MCF 10A (cell line): ENCODE data around the gene PXDC1. TPM values are rescaled to one million over a fixed set of nuclear protein-coding genes. Genes with fewer than 3 reads are reported as not detected.

ENCODE experiments used
- BruUV-seq: library from RNA; stranded (reverse); fragments of 400-500 nt; replicated peaks from 2 replicates; lab custom pipeline; 2021; lab: Mats Ljungman, UMichigan
- CTCF ChIA-PET: fragments of 300-600 bp; sonication (Branson Sonifier 250); formaldehyde crosslinking; extraction: SDS; loops from one replicate; lab custom pipeline; 2021; ENCODE audit warnings: antibody characterized with exemption, inconsistent platforms; lab: Yijun Ruan, JAX
- POLR2A ChIA-PET: fragments of 300-600, 350-650 bp; sonication (Branson Sonifier 250); formaldehyde crosslinking; extraction: SDS; loops from one replicate; lab custom pipeline; 2020; ENCODE audit warnings: antibody characterized with exemption, inconsistent platforms; lab: Yijun Ruan, JAX
- DNase-seq: peaks from one replicate; pipeline ENCODE4 v3.0.0-alpha.2; 2018; ENCODE audit not compliant: unreplicated experiment
- H3K27ac Mint-ChIP-seq: one replicate; pipeline ENCODE4 v1.8.0; 2022; ENCODE audit warnings: mild to moderate bottlenecking, low read depth, mixed read lengths; ENCODE audit not compliant: unreplicated experiment
- H3K27me3 Mint-ChIP-seq: one replicate; pipeline ENCODE4 v1.8.0; 2022; ENCODE audit warnings: mixed read lengths; ENCODE audit not compliant: insufficient read depth, unreplicated experiment
- H3K36me3 Mint-ChIP-seq: one replicate; pipeline ENCODE4 v1.8.0; 2022; ENCODE audit warnings: mild to moderate bottlenecking, moderate library complexity, mixed read lengths; ENCODE audit not compliant: insufficient read depth, unreplicated experiment
- H3K4me1 Mint-ChIP-seq: one replicate; pipeline ENCODE4 v1.8.0; 2022; ENCODE audit warnings: mixed read lengths; ENCODE audit not compliant: insufficient read depth, unreplicated experiment
- H3K4me3 Mint-ChIP-seq: one replicate; pipeline ENCODE4 v1.8.0; 2022; ENCODE audit warnings: mild to moderate bottlenecking, moderate library complexity, mixed read lengths; ENCODE audit not compliant: unreplicated experiment
- H3K9me3 Mint-ChIP-seq: one replicate; pipeline ENCODE4 v1.8.0; 2022; ENCODE audit warnings: mixed read lengths; ENCODE audit not compliant: unreplicated experiment
- intact Hi-C: fragments of 100-400 bp; cut with micrococcal nuclease; formaldehyde crosslinking; loops from 2 replicates; pipeline ENCODE4 v1.14.1; 2022
- total RNA-seq: library from RNA; stranded (reverse); gene quantifications from 2 replicates; pipeline ENCODE4 v1.2.3, GENCODE V29; 2022
- TF ChIP-seq, protein P1 (sequence below): fragments of 200-600 bp; IDR thresholded peaks from one replicate; pipeline ENCODE4 v1.8.0; 2022; ENCODE audit warnings: antibody characterized with exemption, mild to moderate bottlenecking; ENCODE audit not compliant: unreplicated experiment

Gene PXDC1
- total RNA-seq, 1 experiment from 2014 or later, result 48.1 TPM

DNA sequence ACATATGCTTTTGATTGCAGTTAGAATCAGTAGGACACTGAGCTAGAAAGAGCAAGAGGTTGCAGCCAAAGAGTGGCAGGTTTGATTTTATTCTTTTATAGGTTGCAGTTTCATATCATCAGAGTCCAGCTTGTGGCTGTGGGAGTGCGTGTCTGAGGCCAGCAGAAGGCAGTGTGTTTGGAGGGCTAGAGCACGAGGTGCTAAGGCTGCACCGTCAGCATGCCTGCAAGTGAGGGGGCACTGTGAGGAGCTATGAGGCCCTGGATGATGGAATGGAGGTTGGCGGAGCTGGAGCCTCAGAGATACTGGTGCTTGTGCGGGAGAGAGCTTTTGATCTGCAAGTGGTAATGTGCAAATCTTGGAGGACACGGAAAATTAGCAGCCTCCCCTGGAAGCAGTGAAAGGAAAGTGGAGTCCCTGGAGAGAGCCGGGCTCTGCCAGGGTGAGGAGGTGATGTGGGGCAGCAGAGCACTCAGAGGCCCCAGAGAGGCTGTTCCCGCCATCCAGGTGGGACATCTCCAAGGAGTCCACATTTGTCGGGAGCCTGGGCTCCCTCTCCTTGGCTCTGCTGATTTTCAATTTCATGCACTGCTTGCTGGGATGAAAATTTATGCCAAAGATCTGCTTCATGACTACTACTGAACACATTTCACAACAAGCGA is 43.6 kb downstream of the PXDC1 start:
- TF ChIP-seq, protein P1, sequence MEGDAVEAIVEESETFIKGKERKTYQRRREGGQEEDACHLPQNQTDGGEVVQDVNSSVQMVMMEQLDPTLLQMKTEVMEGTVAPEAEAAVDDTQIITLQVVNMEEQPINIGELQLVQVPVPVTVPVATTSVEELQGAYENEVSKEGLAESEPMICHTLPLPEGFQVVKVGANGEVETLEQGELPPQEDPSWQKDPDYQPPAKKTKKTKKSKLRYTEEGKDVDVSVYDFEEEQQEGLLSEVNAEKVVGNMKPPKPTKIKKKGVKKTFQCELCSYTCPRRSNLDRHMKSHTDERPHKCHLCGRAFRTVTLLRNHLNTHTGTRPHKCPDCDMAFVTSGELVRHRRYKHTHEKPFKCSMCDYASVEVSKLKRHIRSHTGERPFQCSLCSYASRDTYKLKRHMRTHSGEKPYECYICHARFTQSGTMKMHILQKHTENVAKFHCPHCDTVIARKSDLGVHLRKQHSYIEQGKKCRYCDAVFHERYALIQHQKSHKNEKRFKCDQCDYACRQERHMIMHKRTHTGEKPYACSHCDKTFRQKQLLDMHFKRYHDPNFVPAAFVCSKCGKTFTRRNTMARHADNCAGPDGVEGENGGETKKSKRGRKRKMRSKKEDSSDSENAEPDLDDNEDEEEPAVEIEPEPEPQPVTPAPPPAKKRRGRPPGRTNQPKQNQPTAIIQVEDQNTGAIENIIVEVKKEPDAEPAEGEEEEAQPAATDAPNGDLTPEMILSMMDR, result no peak
- ChIA-PET CTCF (no interaction called here), POLR2A (no interaction called here)
- Mint-ChIP-seq H3K27me3 (no peaks in the 10 kb centered on the region), H3K9me3 (peaks cover 20% of the 10 kb centered on the region), H3K27ac (no peak overlapping the region), H3K4me1 (no peaks in the 10 kb centered on the region), H3K4me3 (no peak overlapping the region), H3K36me3 (no peaks in the 10 kb centered on the region)
- BruUV-seq, result no TSS peak
- no peak for DNase-seq
- intact Hi-C loops, result no loop called here

DNA sequence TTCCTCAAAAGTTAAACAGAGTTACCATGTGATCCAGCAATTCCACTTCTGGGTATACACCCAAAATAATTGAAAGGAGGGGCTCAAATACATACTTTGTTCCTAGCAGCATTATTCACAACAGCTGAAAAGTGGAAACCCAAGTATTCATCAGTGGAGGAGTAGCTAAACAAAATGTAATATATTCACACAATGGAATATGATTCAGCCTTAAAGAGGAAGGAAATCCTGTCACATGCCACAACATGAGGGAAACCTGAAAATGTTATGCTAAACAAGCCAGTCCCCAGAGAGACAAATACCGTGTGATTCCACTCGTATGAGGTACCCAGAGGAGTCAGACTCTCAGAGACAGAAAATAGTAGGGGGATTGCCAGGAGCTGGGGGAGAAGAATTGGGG is 44.5 kb downstream of the PXDC1 start:
- Mint-ChIP-seq H3K4me1 (no peaks in the 10 kb centered on the region), H3K36me3 (no peaks in the 10 kb centered on the region), H3K9me3 (peaks cover 20% of the 10 kb centered on the region), H3K27ac (no peak overlapping the region), H3K27me3 (no peaks in the 10 kb centered on the region), H3K4me3 (no peak overlapping the region)
- POLR2A ChIA-PET, result interaction anchor here (0.7 kb wide), 1 partner anchor 1929 kb away, joined by 3 read pairs; no protein-coding TSS in a partner anchor
- DNase-seq, result no peak
- BruUV-seq, result no TSS peak
- intact Hi-C loops, result no loop called here
- TF ChIP-seq, protein P1, result no peak
- CTCF ChIA-PET, result no interaction called here

DNA sequence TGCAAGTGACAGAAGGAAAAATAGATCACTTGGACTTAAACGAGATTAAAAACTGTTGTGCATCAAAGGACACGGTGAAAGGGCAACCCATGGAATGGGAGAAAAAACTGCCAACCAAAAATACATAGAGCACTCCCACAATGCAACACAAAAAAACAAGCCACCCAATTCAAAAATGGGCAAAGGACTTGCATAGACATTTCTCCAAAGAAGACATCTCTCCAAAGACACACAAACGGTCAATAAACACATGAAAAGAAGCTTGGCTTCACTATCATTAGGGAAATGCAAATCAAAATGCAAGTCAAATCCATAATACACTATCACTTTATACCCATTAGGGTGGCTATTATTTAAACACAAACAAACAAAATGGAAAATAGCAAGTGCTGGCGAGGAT is 45.0 kb downstream of the PXDC1 start:
- Mint-ChIP-seq H3K4me1 (no peaks in the 10 kb centered on the region), H3K36me3 (no peaks in the 10 kb centered on the region), H3K9me3 (peaks cover 20% of the 10 kb centered on the region), H3K4me3 (no peak overlapping the region), H3K27me3 (no peaks in the 10 kb centered on the region), H3K27ac (no peak overlapping the region)
- BruUV-seq, result no TSS peak
- ChIA-PET CTCF (interaction anchor here (0.7 kb wide), 1 partner anchor 26 kb away, joined by 5 read pairs; no protein-coding TSS in a partner anchor), POLR2A (interaction anchor here (0.7 kb wide), 1 partner anchor 1929 kb away, joined by 3 read pairs; no protein-coding TSS in a partner anchor)
- intact Hi-C loops, result no loop called here
- DNase-seq, result no peak
- TF ChIP-seq, protein P1, result no peak

DNA sequence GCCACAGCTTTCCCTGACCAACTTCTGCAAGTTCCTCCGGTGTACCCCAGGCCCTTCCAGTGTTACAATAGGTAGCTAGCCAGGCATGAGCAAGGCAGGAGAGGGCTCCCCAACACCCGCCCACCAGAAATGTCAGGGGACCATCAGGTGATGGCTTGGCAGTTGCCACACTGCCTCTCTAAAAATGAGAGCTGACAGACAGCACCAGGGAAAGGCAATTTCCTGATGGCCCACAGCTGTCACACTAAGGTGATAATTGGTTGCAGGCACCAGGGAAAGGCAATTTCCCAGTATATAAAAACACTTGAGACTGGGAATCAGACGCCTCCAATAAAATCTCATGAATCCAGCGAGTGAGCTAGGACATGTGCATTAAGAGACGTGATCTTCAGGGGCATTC is 49.9 kb downstream of the PXDC1 start:
- Mint-ChIP-seq H3K9me3 (peaks cover 20% of the 10 kb centered on the region), H3K36me3 (no peaks in the 10 kb centered on the region), H3K27ac (no peak overlapping the region), H3K4me3 (no peak overlapping the region), H3K4me1 (peaks cover 18% of the 10 kb centered on the region), H3K27me3 (no peaks in the 10 kb centered on the region)
- ChIA-PET POLR2A (interaction anchor here (0.7 kb wide), 1 partner anchor 41 kb away, joined by 3 read pairs; no protein-coding TSS in a partner anchor), CTCF (interaction anchor here (0.6 kb wide), 1 partner anchor 50 kb away, joined by 3 read pairs; no protein-coding TSS in a partner anchor)
- intact Hi-C loops, result no loop called here
- no peak for DNase-seq
- TF ChIP-seq, protein P1, result no peak
- no TSS peak for BruUV-seq
